ENCODE data around the gene METTL16. TPM values are rescaled to one million over a fixed set of nuclear protein-coding genes. Genes with fewer than 3 reads are reported as not detected.
A peak's percentile ranks its signal among the peaks of the same experiment; 100 is the strongest.

Gene METTL16
- polyA plus RNA-seq, 1 of the 3 experiments (the other 2 are of a cell fraction), result 8.1 TPM

GRCh38 chr17:2383628-2384167 is 128.0 kb downstream of the METTL16 start:
- WGBS (ENCODE audit: low lambda C conversion rate), result 85% methylated on average over 11 of the region's 11 CpGs
- POLR2A ChIA-PET, result interaction anchor here (2.7 to 3.5 kb wide), 2 partner anchors 9 to 33 kb away, joined by 26 to 27 read pairs; no protein-coding TSS in a partner anchor

GRCh38 chr17:2380950-2381649 is 130.6 kb downstream of the METTL16 start:
- no peak for TF ChIP-seq TEAD4 (IDR thresholded peaks at IDR 0.05; ENCODE audit: borderline replicate concordance, insufficient read depth)
- TF ChIP-seq POLR2AphosphoS5 (IDR thresholded peaks at IDR 0.05; ENCODE audit: low read depth, low read length), result peak; percentile 40; the same call in 1 of the 2 replicates
- H2AFZ ChIP-seq (ENCODE audit: low read depth), result no peak overlapping the region
- no peaks in the 10 kb centered on the region for H3K27me3 ChIP-seq (ENCODE audit: insufficient read depth)
- H3K79me2 ChIP-seq (ENCODE audit: insufficient read depth), result no peaks in the 10 kb centered on the region
- H4K20me1 ChIP-seq (ENCODE audit: insufficient read depth), result no peaks in the 10 kb centered on the region
- no peaks in the 10 kb centered on the region for H3K9me3 ChIP-seq
- H3K4me3 ChIP-seq (ENCODE audit: low read depth in 2 of 2, low read length in 1 of 2), result no peak overlapping the region
- peak; percentile 21 for DNase-seq
- H3K9me2 ChIP-seq, result no peaks in the 10 kb centered on the region
- peaks cover 0 to 64% of the 10 kb centered on the region in 2 experiments; a peak in 1 of 4 replicates for H3K4me1 ChIP-seq (ENCODE audit: control insufficient read depth in 1 of 2, insufficient read depth in 2 of 2, low read depth in 1 of 2, low read length in 1 of 2)
- no peak overlapping the region for H3K4me2 ChIP-seq
- H3K27ac ChIP-seq (ENCODE audit: low read depth in 2 of 2, low read length in 1 of 2), result peak overlapping the region in 1 of 2 experiments; percentile 97; a peak in 2 of 4 replicates
- H3K9ac ChIP-seq, result no peak overlapping the region
- peaks cover 3 to 36% of the 10 kb centered on the region in 2 experiments for H3K36me3 ChIP-seq (replicated peaks in 1 of 2; ENCODE audit: control insufficient read depth in 1 of 2, insufficient read depth in 2 of 2, low read length in 1 of 2)
- ChIA-PET POLR2A (interaction anchor here (0.8 to 3.5 kb wide), 3 partner anchors 11 to 21 kb away, joined by 3 to 26 read pairs (median 3); no protein-coding TSS in a partner anchor), CTCF (interaction anchor here (1.2 to 26.4 kb wide), 5 partner anchors 11 to 45 kb away, joined by 3 to 654 read pairs (median 59); partner anchors contain the start of gene MNT)
- peaks cover 10% of the 10 kb centered on the region for H3F3A ChIP-seq (replicated peaks; ENCODE audit: insufficient read depth)
- 86% methylated on average over 14 of the region's 15 CpGs for WGBS (ENCODE audit: low lambda C conversion rate)

More at GRCh38 chr17:2383628-2384167, 128.0 kb downstream of the METTL16 start:
- Histone ChIP-seq H3K9me3 (no peaks in the 10 kb centered on the region), H3K9me2 (no peaks in the 10 kb centered on the region), H3K4me2 (no peak overlapping the region), H3K9ac (no peak overlapping the region), H3K27ac (ENCODE audit: low read depth in 2 of 2, low read length in 1 of 2) (peak overlapping the region; percentile 36 to 47; a peak in 3 of 4 replicates), H3K4me3 (ENCODE audit: low read depth in 2 of 2, low read length in 1 of 2) (no peak overlapping the region), H3K27me3 (ENCODE audit: insufficient read depth) (no peaks in the 10 kb centered on the region), H3F3A (replicated peaks; ENCODE audit: insufficient read depth) (peaks cover 10% of the 10 kb centered on the region), H2AFZ (ENCODE audit: low read depth) (no peak overlapping the region), H3K79me2 (ENCODE audit: insufficient read depth) (no peaks in the 10 kb centered on the region), H3K4me1 (ENCODE audit: control insufficient read depth in 1 of 2, insufficient read depth in 2 of 2, low read depth in 1 of 2, low read length in 1 of 2) (peaks cover 0 to 68% of the 10 kb centered on the region in 2 experiments; a peak in 1 of 4 replicates), H3K36me3 (replicated peaks in 1 of 2; ENCODE audit: control insufficient read depth in 1 of 2, insufficient read depth in 2 of 2, low read length in 1 of 2) (peaks cover 3 to 39% of the 10 kb centered on the region in 2 experiments), H4K20me1 (ENCODE audit: insufficient read depth) (peaks cover 3% of the 10 kb centered on the region; the same call in 1 of the 2 replicates)
- DNase-seq, result peak; percentile 12
- CTCF ChIA-PET, result interaction anchor here (1.2 to 26.4 kb wide), 9 partner anchors 8 to 55 kb away, joined by 3 to 654 read pairs (median 9); partner anchors contain the start of genes MNT and TSR1
- TF ChIP-seq, protein P1, sequence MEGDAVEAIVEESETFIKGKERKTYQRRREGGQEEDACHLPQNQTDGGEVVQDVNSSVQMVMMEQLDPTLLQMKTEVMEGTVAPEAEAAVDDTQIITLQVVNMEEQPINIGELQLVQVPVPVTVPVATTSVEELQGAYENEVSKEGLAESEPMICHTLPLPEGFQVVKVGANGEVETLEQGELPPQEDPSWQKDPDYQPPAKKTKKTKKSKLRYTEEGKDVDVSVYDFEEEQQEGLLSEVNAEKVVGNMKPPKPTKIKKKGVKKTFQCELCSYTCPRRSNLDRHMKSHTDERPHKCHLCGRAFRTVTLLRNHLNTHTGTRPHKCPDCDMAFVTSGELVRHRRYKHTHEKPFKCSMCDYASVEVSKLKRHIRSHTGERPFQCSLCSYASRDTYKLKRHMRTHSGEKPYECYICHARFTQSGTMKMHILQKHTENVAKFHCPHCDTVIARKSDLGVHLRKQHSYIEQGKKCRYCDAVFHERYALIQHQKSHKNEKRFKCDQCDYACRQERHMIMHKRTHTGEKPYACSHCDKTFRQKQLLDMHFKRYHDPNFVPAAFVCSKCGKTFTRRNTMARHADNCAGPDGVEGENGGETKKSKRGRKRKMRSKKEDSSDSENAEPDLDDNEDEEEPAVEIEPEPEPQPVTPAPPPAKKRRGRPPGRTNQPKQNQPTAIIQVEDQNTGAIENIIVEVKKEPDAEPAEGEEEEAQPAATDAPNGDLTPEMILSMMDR (IDR thresholded peaks at IDR 0.05), result no peak
- TF ChIP-seq NFIC (IDR thresholded peaks at IDR 0.05; ENCODE audit: borderline replicate concordance) (no peak), EZH2phosphoT487 (IDR thresholded peaks at IDR 0.05; ENCODE audit: borderline replicate concordance, low read depth) (no peak), TCF12 (IDR thresholded peaks at IDR 0.05) (no peak), NRF1 (IDR thresholded peaks at IDR 0.05; ENCODE audit: low read depth, low read length) (no peak), CHD2 (IDR thresholded peaks at IDR 0.05; ENCODE audit: low read length, partially characterized antibody) (no peak), FOXJ3 (CRISPR knock-in tag; IDR thresholded peaks at IDR 0.05) (no peak), MXI1 (IDR thresholded peaks at IDR 0.05; ENCODE audit: low read depth, low read length) (no peak), FOXM1 (IDR thresholded peaks at IDR 0.05; ENCODE audit: low read depth) (no peak)
- TF ChIP-seq, protein P2, sequence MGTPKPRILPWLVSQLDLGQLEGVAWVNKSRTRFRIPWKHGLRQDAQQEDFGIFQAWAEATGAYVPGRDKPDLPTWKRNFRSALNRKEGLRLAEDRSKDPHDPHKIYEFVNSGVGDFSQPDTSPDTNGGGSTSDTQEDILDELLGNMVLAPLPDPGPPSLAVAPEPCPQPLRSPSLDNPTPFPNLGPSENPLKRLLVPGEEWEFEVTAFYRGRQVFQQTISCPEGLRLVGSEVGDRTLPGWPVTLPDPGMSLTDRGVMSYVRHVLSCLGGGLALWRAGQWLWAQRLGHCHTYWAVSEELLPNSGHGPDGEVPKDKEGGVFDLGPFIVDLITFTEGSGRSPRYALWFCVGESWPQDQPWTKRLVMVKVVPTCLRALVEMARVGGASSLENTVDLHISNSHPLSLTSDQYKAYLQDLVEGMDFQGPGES (IDR thresholded peaks at IDR 0.05; ENCODE audit: low read depth, low read length), result no peak

All from SK-N-SH (cell line).